T-helper 22 cell (primary cell): ENCODE measurements around the gene YBX1.
"Not testable (repeated sequence)": the region's sequence is repeated elsewhere in the genome, so short reads cannot be mapped to it uniquely, and the experiment has no call there.

Source experiments
- DNase-seq: peaks from one replicate; pipeline ENCODE4 v3.0.0-alpha.2; 2020; ENCODE audit warnings: low read depth

YBX1 gene

GRCh38 chr1:42748021-42748420 lies 65.8 kb downstream of the YBX1 start:
- no peak for DNase-seq

- DNase-seq: no peak
These were observed 66.5 kb downstream of the YBX1 start for GRCh38 chr1:42748461-42749410.

DNA sequence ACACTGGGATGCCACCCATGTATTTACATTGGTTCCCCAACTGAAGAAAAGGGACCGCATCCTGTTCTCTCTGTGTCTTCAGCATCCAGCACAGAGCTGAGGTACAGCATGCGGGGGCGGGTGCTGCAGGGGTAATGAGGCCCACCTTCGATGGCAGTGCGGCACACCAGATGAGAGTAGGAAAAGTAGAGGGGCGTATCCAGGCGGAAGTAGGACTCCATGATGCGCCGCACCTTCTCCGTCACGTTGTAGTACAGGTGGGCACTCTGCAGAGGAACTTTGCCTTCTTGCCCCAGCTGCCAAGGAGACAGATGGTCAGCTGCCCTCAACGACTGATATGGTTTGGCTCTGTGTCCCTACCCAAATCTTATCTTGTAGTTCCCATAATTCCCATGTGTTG lies 67.8 kb downstream of the YBX1 start:
- DNase-seq: no peak

DNA sequence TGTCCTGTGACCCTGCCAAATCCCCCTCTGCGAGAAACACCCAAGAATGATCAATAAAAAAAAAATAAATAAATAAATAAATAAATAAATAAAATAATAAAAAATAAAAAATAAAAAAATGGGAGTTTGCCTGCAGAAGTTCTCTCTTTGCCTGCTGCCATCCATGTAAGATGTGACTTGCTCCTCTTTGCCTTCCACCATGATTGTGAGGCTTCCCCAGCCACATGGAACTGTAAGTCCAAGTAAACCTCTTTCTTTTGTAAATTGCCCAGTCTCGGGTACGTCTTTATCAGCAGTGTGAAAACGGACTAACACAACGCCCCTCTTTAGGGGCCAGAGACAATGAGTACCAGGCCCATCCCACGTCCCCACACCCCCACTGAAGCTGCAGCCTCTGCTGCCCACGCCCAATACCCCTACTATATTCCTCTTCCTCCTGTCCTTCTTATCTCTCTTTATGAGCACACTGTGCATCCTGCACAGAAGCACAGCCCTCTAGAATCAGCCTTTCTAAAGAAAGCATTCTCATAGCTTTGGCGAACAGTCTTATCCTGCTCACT lies 69.4 kb downstream of the YBX1 start:
- DNase-seq: not testable (repeated sequence)

DNA sequence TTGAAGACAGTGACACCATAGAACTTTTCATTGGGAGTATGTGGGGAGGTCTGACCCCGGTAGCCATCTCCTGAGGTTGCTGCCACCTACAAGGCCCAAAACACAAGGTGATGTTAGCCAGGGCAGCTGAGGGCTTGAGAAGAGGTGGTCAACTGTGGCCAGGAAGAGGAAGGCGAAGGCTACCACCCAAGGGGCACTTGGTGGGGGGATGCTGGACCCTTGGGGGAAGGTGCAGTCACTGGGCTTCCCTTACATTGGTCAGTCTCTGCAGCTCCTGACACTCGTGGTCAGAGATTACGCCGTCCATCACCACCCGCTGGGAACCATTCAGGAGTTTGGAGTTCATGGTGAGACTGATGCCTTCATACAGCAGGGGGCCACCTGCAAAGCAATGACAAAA lies 70.1 kb downstream of the YBX1 start:
- DNase-seq: no peak

GRCh38 chr1:42753070-42753469 lies 70.9 kb downstream of the YBX1 start:
- DNase-seq: no peak
